Activated CD8-positive, alpha-beta memory T cell treated with anti-CD3 and anti-CD28 coated beads for 4 hours (primary cell): Measurements from ENCODE around the gene GABRG3.
"Not testable (repeated sequence)": the region's sequence is repeated elsewhere in the genome, so short reads cannot be mapped to it uniquely, and the experiment has no call there.

Experiments used
- DNase-seq, 2 donors: peaks; one replicate each; pipeline ENCODE4 v3.0.0-alpha.2; 2020; ENCODE audit warnings: low read depth in 2 of 2

The GABRG3 gene

DNA sequence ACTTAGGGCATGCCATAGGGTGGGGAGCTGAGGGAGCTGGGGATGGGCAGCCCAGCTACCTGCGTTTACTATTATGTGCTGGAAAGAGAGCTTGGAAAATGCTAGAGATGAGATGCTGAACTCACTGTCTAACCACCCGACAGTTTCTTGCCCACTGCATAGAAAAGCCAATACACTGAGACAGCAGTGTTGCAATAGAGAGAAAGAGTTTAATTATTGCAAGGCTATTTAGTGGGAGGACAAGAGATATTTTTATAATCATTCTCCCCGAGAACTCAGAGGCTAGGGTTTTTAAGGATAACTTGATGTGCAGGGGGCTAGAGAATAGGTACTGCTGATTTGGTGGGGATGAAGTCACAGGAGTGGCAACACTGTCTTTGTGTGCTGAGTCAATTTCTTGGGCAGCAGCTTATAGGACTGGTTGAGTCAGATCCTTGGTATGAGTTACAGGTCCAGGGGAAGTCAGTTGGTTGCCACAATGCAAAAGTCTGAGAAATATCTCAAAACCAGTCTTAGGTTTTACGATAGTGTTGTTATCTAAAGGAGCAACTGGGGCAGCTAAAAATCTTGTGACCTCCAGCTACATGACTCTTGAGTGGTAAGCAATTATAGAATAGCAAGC lies 205.9 kb downstream of the GABRG3 start:
- DNase-seq, result no peak

DNA sequence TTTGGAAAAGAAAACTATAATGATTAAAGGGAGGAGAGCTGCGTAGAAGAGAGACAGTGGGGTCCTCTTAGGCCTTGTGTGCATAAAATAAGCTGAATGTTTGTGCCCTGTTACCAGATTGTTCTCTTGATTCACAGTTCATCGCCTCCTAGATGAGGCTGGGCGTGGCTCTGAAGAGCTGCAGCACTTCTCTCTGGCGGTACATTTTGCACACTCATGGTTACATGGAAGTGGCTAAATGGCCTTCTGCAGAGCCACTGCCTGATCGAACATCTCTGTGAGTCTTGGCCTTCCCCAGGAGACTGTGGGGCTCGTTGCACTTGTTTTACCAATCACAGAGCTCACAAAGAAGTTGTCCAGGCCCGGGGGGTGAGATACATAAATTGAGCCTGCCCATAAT lies 208.8 kb downstream of the GABRG3 start:
- no peak for DNase-seq

DNA sequence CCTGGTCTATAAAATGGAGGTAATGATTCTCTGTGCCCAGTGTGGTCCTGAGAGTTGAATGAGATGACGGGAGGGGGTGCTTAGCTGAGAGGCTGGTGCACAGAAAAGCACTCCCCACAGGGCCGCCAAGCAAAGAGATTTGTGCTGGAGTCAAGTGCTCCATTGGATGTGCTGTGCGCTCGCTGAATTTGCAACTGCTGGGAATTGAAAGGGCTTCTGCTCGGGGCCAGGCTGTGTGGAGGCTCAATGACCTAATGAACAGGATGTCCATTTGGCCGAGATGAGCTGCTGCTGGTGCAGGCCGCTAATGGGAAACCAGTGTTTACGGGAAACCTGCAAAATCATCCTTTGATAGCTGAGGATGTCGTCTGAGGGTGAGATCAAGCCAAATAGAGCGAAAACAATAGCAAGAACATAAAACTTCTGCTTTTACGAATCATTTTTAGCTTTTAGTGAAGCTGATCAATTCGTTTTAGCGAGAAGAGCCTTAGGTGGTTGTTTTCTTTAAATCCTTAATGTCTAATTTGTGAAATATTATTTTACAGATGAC lies 211.7 kb downstream of the GABRG3 start:
- DNase-seq, result no peak

DNA sequence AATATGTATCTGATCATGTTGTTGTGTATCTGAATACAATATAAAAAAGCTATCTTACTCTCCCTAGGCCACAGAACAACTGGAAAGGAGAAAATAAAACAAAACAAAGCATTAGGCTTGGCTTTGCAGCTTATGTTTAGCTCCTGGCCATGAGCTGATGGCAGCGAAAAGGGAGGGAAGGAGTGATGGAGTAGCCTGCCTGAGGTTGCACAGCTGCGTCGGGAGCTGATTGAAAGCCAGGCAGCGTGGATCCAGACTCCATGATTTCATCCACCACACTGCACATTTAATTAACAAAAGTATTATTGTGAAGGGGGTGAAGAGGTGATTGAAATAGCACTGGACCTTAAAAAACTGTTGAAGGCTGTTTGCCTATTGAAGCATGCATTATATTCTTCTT lies 212.2 kb downstream of the GABRG3 start:
- DNase-seq, result no peak

DNA sequence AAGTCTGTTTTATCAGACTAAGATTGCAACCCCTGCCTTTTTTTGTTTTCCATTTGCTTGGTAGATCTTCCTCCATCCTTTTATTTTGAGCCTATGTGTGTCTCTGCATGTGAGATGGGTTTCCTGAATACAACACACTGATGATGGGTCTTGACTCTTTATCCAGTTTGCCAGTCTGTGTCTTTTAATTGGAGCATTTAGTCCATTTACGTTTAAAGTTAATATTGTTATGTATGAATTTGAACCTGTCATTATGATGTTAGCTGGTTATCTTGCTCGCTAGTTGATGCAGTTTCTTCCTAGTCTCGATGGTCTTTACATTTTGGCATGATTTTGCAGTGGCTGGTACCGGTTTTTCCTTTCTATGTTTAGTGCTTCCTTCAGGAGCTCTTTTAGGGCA lies 220.5 kb downstream of the GABRG3 start:
- DNase-seq, result not testable (repeated sequence)

DNA sequence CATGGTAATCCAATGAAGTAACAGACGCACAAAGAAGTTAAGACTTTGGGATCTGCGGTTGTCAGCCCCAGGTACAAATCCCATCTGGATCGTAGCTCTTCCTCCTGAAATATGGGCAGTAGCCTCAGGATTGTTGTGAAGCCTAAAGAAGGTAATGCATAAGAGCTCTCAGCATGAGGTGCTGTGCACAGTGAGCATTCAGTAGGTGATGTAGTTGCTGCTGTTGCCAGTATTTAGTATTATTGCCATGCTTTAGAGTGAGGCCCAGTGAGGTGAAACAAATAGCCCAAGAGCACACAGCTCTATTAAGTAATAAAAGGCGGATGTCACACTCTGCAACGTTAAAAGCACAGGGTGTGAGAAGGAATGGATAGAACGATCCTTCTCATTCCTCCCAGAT lies 225.7 kb downstream of the GABRG3 start:
- DNase-seq, result no peak

DNA sequence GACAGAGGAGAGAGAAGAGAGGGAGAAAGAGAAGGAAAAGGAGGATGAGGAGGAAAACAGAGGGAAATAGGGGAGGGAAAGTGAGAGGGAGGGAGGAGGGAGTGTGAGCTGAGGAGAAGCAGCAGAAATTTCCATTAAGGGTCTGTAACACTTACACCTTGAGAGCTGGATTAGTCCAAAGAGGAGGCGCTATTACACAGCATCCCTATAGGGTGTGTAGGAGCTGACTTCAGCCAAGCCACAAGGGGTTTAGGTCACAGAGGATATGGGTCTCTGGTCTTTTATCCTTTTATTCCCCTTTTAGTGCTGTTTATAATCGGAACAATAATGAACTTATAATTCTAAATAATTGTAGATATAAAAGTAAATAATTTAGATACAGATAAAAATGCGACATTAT lies 230.4 kb downstream of the GABRG3 start:
- DNase-seq, result no peak

DNA sequence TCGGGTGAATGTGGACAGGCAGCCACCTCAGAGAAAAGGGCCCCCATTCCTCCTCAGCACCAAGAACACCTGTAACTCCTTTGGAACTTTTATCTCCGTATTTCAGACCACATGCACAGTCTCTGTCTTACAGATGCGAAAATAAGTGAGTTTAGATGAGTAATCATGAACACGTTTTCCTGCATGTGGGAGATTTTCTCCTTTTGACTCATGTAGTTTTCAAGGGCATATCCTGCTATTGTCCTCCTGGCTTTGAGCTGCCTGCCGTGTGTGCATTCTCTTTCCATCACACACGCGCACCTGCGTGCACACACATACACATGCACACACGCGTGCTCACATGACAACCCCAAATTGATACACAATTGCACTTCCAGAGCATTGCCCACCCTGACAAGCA lies 239.2 kb downstream of the GABRG3 start:
- no peak for DNase-seq

DNA sequence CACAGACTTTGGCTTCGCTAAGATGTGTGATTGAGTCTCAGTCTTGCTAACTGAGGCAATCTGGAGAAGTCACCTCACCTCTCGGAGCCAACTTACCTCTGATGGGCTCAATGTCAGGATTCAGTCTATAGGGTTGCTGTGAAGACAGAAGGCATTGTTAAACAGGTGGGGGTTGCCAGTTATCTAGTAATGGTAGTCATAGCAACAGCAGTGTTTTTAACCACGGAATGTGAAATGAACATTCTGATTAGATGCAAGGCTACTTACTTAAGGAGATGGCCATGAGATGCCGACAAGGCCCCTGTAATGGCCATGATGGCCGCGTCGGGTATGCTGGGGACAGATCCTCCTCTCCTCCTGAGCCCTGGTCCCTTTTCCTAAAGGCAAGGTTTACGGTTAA lies 243.1 kb downstream of the GABRG3 start:
- DNase-seq, result no peak

DNA sequence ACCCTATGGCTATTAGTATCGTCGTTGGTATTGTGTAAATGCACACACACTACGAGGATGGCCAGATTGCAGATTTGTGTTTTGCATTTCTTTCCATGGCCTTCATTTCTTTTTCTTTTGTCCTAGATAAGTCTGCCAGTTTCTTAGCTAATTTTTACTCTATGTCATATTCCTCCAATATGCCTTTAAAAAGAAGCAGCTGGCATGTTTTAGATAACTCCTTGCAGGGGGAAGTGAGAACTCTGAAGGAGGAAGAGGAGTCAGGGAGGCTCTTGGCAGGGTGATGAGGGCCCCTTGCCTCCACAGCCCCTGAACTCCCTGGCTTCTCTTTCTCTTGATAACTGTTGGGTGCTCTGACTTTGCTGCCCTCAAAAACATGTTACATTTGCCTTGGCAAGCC lies 244.0 kb downstream of the GABRG3 start:
- no peak for DNase-seq

DNA sequence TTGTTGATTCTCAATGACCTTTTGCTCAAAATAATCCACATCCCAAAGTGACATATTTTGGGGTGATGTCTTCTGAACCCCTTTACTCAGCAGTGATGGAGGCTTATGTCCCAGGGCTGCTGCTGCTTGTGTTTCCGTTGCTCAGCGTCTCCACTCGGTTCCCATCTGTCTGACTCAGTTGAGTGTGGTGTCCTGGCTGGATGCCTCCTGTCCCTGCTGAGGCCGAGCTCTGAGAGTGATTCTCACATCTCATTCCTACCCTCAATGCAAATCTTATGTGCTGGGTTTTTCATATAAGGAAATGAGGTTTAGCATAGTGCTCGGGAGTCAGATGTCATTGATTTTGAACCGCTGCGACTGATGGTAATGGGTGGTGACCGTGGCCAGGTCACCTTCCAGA lies 247.4 kb downstream of the GABRG3 start:
- no peak for DNase-seq

DNA sequence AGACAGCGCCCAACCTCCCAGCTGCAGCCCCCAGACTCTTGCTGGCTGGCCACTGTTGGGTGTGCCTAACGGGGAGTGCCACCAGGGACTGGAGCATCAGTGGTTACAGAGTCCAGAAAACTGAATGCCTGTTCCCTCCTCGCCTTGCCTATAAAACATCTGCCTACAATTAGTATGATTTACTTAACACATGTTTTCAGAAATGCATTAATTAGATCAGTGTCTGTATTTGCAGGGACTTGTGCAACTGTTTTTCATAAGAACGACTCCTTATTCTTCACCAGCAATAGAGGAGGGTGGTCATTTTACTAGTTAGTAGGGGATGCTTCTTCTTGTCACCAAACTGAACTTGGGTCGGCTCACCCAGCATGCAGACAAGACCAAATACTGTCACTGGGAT lies 248.7 kb downstream of the GABRG3 start:
- no peak for DNase-seq

DNA sequence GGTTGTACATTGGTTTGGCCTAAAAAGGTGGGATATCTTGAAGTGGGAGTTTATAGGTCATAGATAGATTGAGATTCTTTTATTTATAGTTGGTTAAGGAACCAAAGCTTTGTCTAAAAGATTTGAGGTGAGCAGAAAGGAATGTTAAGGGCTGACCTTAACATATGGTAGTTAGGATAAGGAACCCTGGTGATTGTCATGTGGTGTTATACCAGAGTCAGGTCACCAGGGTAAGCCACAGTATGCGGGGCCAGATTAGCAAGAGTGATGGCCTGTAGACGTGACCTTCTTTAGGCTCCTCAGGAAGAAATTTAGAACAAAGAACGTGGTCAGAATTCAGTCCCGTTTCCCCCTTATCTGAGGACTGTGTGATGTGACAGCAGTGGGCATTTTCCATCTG lies 249.2 kb downstream of the GABRG3 start:
- no peak for DNase-seq

DNA sequence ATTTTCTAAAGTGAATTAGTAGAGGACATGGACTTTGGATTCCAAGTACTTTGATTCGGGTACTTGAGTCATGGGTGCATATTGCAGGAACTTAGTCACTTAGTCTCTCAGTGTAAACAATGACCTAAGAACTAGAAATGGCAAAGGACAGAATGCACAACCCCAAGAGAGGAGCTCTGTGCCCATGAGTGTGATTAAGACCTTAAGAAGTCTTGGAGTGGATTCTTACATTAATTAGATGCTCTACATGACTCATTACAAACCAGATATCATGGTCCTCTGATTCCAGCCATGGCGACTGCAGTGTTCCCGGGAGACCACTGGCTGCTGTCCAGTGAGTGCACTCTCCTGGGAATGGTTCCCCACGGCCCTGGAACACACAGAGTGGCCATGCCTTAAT lies 251.5 kb downstream of the GABRG3 start:
- no peak for DNase-seq

DNA sequence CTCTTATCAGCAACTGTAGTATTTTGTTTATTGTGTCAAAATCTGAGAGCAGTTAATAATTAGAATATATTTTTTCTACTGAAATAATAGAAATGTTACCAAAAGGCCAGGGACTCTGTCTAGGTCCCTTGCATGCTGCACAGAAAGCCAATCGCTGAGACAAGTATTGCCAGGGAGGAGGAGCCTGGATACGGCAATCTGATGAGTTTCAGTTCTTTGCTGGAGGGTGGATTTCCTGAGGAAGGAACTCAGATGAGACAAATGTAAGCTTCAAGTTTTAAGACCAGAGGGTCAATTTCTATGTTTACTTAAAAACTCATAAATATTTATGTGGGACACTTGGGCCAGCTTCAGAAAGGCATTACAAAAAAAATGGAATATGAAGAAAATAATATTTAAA lies 252.2 kb downstream of the GABRG3 start:
- DNase-seq, result no peak

DNA sequence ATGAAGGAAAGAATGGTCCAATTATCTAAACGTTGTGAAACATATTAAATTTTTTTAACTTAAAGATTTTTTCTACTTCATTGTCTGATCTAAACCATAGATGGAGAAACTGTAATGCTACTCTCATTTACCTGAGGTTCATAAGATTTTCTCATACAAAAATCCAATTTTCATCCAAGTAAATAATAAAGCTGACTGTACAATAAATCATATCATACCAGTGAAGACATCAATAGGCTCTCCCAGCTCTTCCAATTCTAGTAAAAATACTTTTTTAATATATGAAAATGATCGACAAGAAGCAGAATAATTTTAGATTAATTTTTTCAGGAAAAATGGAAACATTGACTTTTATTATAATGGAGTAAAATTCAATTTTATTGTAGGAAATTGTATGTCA lies 260.8 kb downstream of the GABRG3 start:
- DNase-seq, result no peak

DNA sequence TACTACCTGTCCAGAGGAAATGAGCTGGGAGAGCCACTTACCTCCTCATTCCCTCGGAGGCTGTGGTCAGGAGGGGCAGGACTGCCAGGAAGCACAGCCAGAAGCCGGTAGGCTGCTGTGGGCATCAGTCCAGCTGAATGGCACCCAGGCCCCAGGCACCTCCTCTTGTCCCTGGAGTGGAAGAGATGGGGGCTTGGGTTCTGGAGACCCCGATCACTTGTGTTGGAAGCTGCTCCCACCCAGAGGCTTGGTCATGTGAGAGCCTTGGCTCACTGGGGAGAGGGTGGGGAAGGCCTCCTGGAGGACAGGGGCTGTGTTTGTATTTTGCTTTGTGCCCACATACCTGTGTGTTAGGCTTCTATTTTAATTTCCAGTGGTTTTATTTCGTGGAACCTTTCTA lies 261.9 kb downstream of the GABRG3 start:
- no peak for DNase-seq

DNA sequence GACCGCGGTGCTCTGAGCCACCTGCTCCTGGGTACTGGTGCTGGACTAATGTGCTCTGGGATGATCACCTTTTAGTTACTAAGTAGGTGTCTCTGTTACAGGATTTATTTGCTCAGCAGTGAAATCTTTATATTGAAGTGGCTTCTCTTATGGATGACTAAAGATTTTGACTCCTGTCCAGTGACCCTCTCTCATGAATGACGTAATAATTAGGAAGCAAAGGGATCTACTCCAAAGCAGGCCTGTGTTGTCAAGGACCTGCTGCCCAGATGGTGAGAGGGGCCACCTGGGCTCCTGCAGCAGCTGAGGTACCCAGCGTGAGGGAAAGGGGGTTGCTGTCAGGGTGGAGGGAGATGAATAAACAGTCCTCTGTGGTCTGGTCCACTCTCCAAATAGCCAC lies 263.6 kb downstream of the GABRG3 start:
- no peak for DNase-seq

DNA sequence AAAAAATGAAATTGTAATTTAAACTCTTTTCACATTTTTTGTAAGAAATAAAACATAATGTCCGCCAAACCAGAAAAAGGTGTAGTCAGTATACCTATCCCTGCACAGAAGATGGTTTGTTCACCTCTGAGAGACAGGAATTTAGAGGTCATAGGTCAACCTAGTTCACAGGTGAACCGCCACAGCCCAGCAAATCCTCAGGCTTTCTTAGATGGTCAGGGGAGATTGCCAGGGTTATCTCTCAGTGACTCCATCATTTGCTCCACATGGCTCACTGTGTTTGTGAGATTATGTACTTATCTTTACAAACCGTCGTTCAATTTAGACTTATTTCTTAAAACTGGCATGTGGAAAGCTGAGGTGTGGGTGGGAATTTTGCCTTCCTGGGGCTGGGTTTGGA lies 264.2 kb downstream of the GABRG3 start:
- DNase-seq, result no peak

DNA sequence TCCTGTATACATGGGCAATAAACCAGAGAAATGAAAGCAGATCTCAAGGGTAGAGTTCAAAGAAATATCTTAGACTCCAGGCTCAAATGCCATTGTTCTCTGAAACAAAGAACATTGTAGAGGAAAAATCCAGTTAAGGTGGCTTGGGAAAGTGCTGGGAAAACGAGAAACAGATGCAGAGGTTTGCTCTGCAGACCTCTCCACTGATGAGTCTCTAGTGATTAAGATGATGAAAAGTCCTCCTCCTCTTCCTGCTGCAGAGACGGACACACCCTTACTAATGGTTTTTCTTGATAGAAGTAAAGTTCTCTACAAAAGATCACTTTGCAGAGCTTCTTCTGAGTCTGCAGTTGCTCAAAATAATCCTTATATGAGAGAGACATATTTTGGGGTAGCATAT lies 264.7 kb downstream of the GABRG3 start:
- no peak for DNase-seq

DNA sequence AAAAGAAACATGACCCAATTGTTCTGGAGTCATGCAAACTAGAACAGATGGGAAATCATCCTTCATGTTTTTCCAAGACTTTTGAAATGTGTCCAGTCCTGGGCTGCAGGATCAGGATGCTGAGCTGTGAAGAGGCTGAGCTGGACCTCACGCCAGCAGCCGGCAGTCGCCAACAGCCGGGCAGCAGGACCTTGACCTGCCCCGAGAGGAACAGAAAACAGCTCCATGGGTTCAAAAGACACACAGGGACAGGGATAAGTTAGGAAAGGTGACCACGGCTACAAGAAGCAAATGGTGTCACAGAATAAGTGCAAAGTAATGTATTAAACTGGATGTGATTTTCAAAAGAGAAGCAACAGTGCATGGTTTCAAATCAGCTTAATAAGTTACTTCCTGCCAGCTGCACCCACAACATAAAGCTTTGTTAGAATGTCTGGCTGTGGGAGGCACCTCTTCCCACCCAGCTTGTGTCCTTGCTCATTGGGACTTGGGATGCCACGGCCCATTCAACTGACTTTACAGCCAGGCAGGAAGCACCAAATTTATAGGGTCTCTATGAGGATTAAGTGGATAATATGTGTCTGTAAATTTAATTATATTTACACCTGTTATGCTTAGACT lies 266.4 kb downstream of the GABRG3 start:
- no peak for DNase-seq

DNA sequence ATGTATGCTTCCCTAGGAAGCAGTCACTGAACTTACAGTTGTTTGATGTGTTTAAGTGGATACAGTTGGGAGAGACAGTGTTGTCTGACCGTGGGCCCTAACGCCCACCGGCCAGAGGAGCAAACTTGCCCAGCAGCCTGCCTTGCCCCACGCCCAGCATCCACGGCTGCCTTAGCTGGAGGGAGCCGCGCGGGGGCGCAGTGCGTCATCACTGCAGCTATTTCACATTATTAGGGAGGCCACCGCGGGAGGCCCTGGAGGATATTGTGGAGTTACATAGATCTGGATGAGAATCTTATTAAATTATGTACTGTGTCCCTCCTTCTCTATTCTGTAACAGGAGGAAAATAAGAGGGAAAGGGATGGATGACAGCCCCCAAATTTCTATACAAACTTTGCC lies 267.2 kb downstream of the GABRG3 start:
- DNase-seq, result no peak

DNA sequence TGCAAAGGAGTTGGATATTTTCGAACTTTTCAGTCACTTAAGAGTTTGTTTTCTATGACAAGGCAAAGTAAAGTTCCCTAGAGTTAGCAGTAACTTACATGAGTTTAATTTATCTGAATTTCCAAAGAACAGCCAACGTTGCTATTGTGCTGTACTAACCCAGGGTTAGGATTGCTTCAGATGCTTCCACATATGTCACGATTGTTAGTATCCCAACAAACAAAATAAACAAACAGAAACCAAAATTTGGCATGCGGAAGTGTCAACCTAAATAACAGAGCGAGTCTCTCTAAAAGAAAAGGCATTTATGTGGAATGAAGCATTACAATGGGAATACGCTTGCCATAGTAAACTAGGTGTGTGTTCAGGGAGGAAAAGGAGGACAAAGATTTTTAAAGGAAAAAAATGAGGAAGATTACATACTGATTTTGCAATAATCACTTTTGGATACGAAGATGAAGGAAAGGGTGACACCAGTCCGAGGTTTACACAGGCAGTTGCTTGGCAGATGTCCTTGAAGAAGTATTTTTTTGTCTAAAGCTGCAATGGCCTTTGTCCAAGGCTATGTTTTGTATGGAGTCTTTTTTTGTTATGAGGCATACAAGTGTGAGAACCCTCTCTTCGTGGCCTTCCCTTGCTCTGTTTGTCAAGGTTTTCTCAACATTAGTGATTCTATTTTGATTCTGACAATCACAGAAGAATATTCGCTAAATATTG lies 267.9 kb downstream of the GABRG3 start:
- no peak for DNase-seq
